ENCODE measurements around the gene DLG5. TPM values are rescaled to one million over a fixed set of nuclear protein-coding genes. Genes with fewer than 3 reads are reported as not detected.

DLG5 gene
- total and polyA plus RNA-seq, 5 donors = 6.6 to 14.3 (median 11.9) TPM

GRCh38 chr10:77944519-77944918 lies 18.0 kb upstream of the DLG5 start:
- Histone ChIP-seq H3K4me3 (ENCODE audit: low read length) (no peak overlapping the region), H3K4me1 (ENCODE audit: control insufficient read depth, insufficient read depth, low read length) (peaks cover 5% of the 10 kb centered on the region), H3K27me3 (ENCODE audit: control insufficient read depth, insufficient read depth) (no peaks in the 10 kb centered on the region), H3K27ac (ENCODE audit: low read length) (no peak overlapping the region), H3K9me3 (ENCODE audit: control insufficient read depth, low read length) (no peaks in the 10 kb centered on the region)
- DNase-seq (no peak), ATAC-seq (no peak)
- intact Hi-C loops (cut with DNase I) = no loop called here
- 64% methylated on average over 4 of the region's 4 CpGs for WGBS

DNA sequence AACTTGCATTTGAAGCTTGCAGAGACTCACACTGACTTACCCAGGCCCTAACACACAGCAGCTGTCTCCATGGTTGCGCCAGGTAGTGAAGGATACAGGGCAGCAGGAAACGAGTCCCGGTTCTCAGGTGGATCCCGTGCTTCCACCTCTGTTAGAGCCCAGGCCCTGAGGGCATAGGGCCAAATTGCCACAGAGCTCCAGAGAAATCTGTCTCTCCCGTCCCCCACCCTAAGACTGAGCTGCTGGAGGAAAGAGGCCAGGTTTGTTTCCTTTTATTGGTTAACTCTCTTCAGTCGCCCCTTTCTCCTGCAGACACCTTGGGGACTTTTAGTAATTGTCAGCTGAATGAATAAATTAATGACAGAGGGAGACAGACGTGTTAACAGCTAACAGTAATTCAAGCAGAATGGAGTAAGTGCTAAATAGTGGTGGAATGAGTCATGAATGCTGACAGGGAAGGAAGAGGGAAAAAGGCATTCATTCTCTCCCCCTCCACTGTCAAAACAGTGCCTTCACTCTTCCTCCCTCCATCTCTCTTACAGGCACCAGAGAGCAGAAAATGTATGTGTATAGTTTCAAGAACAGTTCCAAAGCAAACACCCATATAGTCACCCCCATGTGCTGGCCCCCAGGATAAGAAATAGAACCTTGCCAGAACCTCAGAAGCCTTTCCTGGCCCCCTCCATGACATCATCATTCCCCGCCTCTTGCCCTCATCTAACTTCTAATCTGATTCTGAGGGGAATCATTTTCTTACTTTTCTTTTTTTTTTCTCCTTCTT lies 16.8 kb upstream of the DLG5 start:
- H3K4me1 ChIP-seq (ENCODE audit: control insufficient read depth, insufficient read depth, low read length) = peaks cover 5% of the 10 kb centered on the region
- no peak overlapping the region for H3K27ac ChIP-seq (ENCODE audit: low read length)
- intact Hi-C loops (cut with DNase I) = no loop called here
- no peak for DNase-seq
- H3K4me3 ChIP-seq (ENCODE audit: low read length) = no peak overlapping the region
- no peaks in the 10 kb centered on the region for H3K9me3 ChIP-seq (ENCODE audit: control insufficient read depth, low read length)
- ATAC-seq = peak; percentile 69 to 74
- 45% methylated on average over 8 of the region's 8 CpGs for WGBS
- no peaks in the 10 kb centered on the region for H3K27me3 ChIP-seq (ENCODE audit: control insufficient read depth, insufficient read depth)

DNA sequence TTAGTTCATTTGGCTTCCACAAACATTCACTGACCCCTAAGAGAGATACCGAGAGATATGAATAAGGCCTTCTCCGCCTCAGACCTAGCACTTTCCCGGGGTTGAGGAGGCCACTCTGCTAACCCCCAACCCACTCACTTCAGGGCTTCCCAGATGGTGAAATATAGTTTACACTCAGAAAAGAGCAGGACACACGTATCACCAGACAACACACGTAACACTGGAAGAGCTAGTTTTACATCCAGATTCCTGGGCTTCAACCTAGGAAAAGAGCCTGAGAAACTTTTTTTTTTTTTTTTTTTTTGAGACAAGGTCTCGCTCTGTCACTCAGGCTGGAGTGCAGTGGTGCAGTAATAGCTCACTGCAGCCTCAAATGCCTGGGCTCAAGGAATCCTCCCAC lies 15.2 kb upstream of the DLG5 start:
- intact Hi-C loops (cut with DNase I) = no loop called here
- no peaks in the 10 kb centered on the region for H3K9me3 ChIP-seq (ENCODE audit: control insufficient read depth, low read length)
- 91% methylated on average over 6 of the region's 6 CpGs for WGBS

DNA sequence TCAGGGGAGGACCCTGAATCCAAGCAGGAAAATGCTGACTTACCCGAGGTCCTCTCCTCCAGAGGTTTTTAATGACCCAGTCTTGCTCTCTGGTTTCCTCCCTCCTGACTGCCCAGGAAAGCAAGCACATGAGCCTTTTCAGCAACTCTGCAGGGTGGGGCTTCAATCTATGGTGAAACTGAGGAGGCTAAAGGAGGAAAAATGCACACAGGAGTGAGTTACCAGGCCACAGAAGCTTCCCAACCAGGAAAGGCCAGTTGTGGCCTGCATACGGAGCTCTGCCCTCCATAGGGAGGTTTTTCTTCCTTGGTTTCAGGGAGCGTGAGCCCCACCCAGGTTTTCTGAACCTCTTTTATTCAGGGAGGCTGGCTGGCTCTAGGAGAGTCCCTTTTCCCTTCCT lies 14.1 kb upstream of the DLG5 start:
- Histone ChIP-seq H3K4me3 (ENCODE audit: low read length) (no peak overlapping the region), H3K9me3 (ENCODE audit: control insufficient read depth, low read length) (no peaks in the 10 kb centered on the region), H3K27me3 (ENCODE audit: control insufficient read depth, insufficient read depth) (no peaks in the 10 kb centered on the region), H3K27ac (ENCODE audit: low read length) (no peak overlapping the region), H3K4me1 (ENCODE audit: control insufficient read depth, insufficient read depth, low read length) (peaks cover 5% of the 10 kb centered on the region)
- ATAC-seq (no peak), DNase-seq (no peak)
- 79% methylated on average over 3 of the region's 3 CpGs for whole genome bisulfite sequencing
- intact Hi-C loops (cut with DNase I) = no loop called here

More for the DNA sequence above, 15.2 kb upstream of the DLG5 start:
- ATAC-seq = no peak
- H3K27me3 ChIP-seq (ENCODE audit: control insufficient read depth, insufficient read depth) = no peaks in the 10 kb centered on the region
- H3K27ac ChIP-seq (ENCODE audit: low read length) = no peak overlapping the region
- peaks cover 5% of the 10 kb centered on the region for H3K4me1 ChIP-seq (ENCODE audit: control insufficient read depth, insufficient read depth, low read length)
- DNase-seq = no peak
- H3K4me3 ChIP-seq (ENCODE audit: low read length) = no peak overlapping the region

GRCh38 chr10:77940225-77940624 lies 13.7 kb upstream of the DLG5 start:
- Histone ChIP-seq H3K4me3 (ENCODE audit: low read length) (no peak overlapping the region), H3K27me3 (ENCODE audit: control insufficient read depth, insufficient read depth) (no peaks in the 10 kb centered on the region), H3K9me3 (ENCODE audit: control insufficient read depth, low read length) (no peaks in the 10 kb centered on the region), H3K27ac (ENCODE audit: low read length) (no peak overlapping the region), H3K4me1 (ENCODE audit: control insufficient read depth, insufficient read depth, low read length) (peaks cover 5% of the 10 kb centered on the region)
- WGBS = 95% methylated on average over 2 of the region's 2 CpGs
- ATAC-seq (no peak), DNase-seq (no peak)
- intact Hi-C loops (cut with DNase I) = no loop called here

DNA sequence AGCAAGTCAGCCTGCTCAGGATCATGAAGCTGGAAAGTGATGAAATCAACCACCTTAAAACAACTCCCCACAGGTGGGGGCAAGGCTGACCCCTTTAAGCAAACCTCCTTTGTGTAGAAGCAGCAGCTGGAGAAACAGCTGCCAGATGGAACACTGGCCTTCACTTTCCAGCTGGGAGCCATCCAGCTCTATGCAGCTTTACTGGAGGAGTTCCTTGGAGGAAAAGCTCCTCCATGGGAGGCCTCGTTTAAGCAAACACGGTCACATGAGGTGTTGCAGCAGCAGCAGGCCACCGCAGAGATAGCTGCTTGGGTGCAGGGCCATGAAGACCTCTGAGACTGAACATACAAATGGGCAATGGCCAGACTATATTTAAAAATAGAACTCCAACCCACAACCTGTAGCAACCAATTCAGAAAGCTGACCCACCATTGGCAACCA lies 13.0 kb upstream of the DLG5 start:
- ATAC-seq = peak in 1 of 2 donors; percentile 57
- Histone ChIP-seq H3K4me3 (ENCODE audit: low read length) (no peak overlapping the region), H3K27me3 (ENCODE audit: control insufficient read depth, insufficient read depth) (no peaks in the 10 kb centered on the region), H3K4me1 (ENCODE audit: control insufficient read depth, insufficient read depth, low read length) (peaks cover 5% of the 10 kb centered on the region), H3K27ac (ENCODE audit: low read length) (no peak overlapping the region), H3K9me3 (ENCODE audit: control insufficient read depth, low read length) (no peaks in the 10 kb centered on the region)
- peak in 2 of 3 donors; percentile 38 to 65 for DNase-seq
- intact Hi-C loops (cut with DNase I) = no loop called here
- 18% methylated on average over 3 of the region's 3 CpGs for WGBS

DNA sequence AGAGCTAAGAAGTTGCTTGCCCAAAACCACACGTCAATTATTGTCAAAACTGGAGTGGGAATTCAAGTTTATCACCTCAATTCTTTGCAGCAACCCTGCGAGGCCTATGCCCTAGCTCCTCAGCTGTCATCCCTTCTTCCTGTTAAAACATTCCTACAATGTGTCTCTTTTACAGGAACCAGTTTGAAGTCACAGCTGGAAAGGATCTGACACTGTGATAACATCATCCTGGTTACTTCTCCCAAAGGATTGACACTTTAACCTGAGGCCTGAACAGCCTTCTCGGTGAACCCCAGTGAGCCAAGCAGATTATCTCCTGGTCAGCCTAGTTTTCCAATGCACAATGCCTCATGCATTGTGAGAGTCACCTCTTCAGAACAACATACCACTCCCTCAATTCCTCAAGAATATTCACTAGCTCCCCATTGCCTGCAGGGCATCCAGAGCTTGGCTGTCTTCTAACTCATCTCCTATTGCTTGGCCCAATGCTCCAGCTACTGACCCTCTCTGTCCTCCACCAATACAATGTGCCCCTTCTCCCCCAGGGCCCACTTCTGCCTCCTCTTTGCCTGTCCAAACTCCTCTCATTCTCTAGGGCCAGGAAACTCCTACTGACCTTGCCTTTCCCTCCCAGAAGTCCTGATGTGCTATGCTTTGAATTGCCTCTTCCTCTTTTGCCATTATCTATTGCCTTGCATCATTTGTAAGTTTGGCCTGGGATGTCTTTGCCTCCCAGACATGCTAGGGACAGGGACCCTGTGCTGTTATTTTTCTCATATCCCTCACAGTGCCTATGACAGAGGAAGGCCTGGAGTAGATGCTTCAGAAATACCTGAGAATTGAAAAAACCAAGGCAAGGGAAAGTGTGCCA lies 10.4 kb upstream of the DLG5 start:
- Histone ChIP-seq H3K4me1 (ENCODE audit: control insufficient read depth, insufficient read depth, low read length) (peaks cover 5% of the 10 kb centered on the region), H3K4me3 (ENCODE audit: low read length) (no peak overlapping the region), H3K9me3 (ENCODE audit: control insufficient read depth, low read length) (no peaks in the 10 kb centered on the region), H3K27me3 (ENCODE audit: control insufficient read depth, insufficient read depth) (no peaks in the 10 kb centered on the region), H3K27ac (ENCODE audit: low read length) (no peak overlapping the region)
- intact Hi-C loops (cut with DNase I) = no loop called here
- WGBS = 78% methylated on average over 3 of the region's 3 CpGs
- ATAC-seq (no peak), DNase-seq (no peak)

DNA sequence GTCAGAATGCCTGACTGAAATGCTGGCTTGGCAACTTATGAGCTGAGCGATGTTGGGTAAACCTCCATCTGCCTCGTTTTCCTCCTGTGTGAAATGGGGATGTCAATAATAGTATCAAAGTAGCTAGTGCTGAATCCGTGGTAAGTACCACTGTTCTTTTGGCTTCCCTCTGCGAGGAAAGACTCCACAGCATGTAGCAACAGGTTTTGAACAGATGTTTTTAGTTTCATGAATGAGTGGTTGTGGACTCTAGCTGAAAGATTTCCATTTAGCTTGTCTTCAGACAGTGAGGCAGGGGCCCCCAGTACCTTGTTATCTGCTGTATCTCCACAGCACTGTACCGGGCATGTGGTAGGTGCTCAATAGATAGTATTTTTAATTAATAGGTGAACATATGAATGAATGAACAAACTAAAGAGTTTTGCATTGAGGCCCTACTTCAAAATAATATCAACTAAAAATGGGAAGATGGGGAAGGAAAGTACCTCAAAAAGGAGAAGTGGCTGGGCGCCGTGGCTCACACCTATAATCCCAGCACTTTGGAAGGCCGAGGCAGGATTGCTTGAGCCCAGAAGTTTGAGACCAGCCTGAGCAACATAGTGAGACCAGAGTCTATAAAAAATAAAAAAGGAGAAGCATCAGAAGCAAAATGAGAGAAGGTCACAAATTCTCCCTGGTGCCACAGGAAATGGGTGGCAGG lies 5.6 kb upstream of the DLG5 start:
- DNase-seq (no peak), ATAC-seq (no peak)
- Histone ChIP-seq H3K4me1 (ENCODE audit: control insufficient read depth, insufficient read depth, low read length) (no peaks in the 10 kb centered on the region), H3K9me3 (ENCODE audit: control insufficient read depth, low read length) (no peaks in the 10 kb centered on the region), H3K27ac (ENCODE audit: low read length) (no peak overlapping the region), H3K4me3 (ENCODE audit: low read length) (no peak overlapping the region), H3K27me3 (ENCODE audit: control insufficient read depth, insufficient read depth) (no peaks in the 10 kb centered on the region)
- intact Hi-C loops (cut with DNase I) = no loop called here
- WGBS = 82% methylated on average over 8 of the region's 8 CpGs

GRCh38 chr10:77927402-77928246 lies 1.1 kb upstream of the DLG5 start:
- Histone ChIP-seq H3K9me3 (ENCODE audit: control insufficient read depth, low read length) (no peaks in the 10 kb centered on the region), H3K4me1 (ENCODE audit: control insufficient read depth, insufficient read depth, low read length) (peaks cover 4% of the 10 kb centered on the region), H3K27ac (ENCODE audit: low read length) (no peak overlapping the region), H3K4me3 (ENCODE audit: low read length) (peak overlapping the region; percentile 92), H3K27me3 (ENCODE audit: control insufficient read depth, insufficient read depth) (no peaks in the 10 kb centered on the region)
- ATAC-seq (no peak), DNase-seq (no peak)
- intact Hi-C loops (cut with DNase I) = loop anchor here in 1 of 4 donors (5.0 kb wide), 1 partner anchor 75 kb away; no protein-coding TSS in a partner anchor
- 20% methylated on average over 20 of the region's 20 CpGs for WGBS

All from right cardiac atrium (tissue), 5 donors.